ENCODE data around the gene CORO2B. TPM values are rescaled to one million over a fixed set of nuclear protein-coding genes. Genes with fewer than 3 reads are reported as not detected.

Gene CORO2B
- total and polyA plus RNA-seq, 2 of the 4 experiments (the other 2 are of a cell fraction) = 9.3 to 39.3 TPM

DNA sequence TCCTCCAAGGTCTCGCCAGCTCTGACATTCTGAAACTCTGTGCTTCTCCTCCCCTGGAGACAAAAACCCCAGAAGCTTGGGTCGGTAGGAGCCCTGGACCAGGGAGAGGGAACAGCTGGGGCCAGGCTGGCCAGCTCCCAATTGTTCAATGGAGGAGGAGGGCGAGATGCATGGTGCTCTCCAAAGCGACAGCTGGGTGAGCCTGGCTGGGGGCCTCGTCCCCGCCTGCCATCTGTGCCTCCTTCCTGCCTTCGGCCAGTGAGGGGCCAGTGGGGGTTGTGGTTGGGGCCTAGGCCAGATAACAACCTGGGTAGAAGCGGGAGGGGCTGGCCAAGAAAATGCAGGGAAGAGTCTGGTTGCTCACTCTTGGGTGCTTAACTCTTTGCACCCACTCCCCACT is 79.4 kb downstream of the CORO2B start:
- Histone ChIP-seq H3K56ac (ENCODE audit: extremely low read depth, insufficient read depth, low read length) (no peak overlapping the region), H3K14ac (replicated peaks; ENCODE audit: low read depth, low read length) (no peak overlapping the region), H3K36me3 (ENCODE audit: control insufficient read depth, insufficient read depth, low read length) (no peaks in the 10 kb centered on the region), H3K9me3 (ENCODE audit: control insufficient read depth, insufficient read depth, low read length) (no peaks in the 10 kb centered on the region), H2AK5ac (ENCODE audit: low read depth, low read length) (no peak overlapping the region), H4K91ac (ENCODE audit: insufficient read depth, low read depth, low read length) (no peak overlapping the region), H2AK9ac (replicated peaks; ENCODE audit: low read depth, low read length, poor library complexity) (no peak overlapping the region), H2BK20ac (ENCODE audit: low read depth, low read length) (no peak overlapping the region), H2BK120ac (ENCODE audit: low read depth, low read length) (no peak overlapping the region), H2BK15ac (ENCODE audit: low read depth, low read length) (no peak overlapping the region), H3K23ac (ENCODE audit: low read depth, low read length) (no peak overlapping the region), H3K4me2 (ENCODE audit: low read depth, low read length) (no peak overlapping the region), H3K9ac (ENCODE audit: low read depth, low read length) (no peak overlapping the region), H2BK5ac (ENCODE audit: low read depth, low read length, poor library complexity, severe bottlenecking) (no peak overlapping the region), H3K79me1 (ENCODE audit: low read depth in 1 of 2, low read length in 2 of 2) (no peaks in the 10 kb centered on the region), H3K9me1 (ENCODE audit: insufficient read depth, low read length) (peaks cover 8% of the 10 kb centered on the region; the same call in 1 of the 2 replicates), H3K4me3 (ENCODE audit: insufficient read depth, low read depth, low read length) (no peak overlapping the region), H3K4me1 (ENCODE audit: control insufficient read depth, insufficient read depth, low read length) (no peaks in the 10 kb centered on the region), H2AFZ (replicated peaks; ENCODE audit: low read length, poor library complexity) (no peak overlapping the region), H4K8ac (ENCODE audit: low read depth in 2 of 2, low read length in 2 of 2) (no peak overlapping the region), H4K5ac (ENCODE audit: low read depth, low read length) (no peak overlapping the region), H3K18ac (ENCODE audit: low read depth, low read length) (no peak overlapping the region), H3K27me3 (ENCODE audit: control insufficient read depth, insufficient read depth, low read length) (no peaks in the 10 kb centered on the region), H4K20me1 (ENCODE audit: insufficient read depth, low read length) (no peaks in the 10 kb centered on the region; the same call in 1 of the 2 replicates), H3K4ac (ENCODE audit: low read depth, low read length) (no peak overlapping the region), H3K27ac (ENCODE audit: insufficient read depth, low read length) (no peak overlapping the region)
- no peak for TF ChIP-seq MAZ (IDR thresholded peaks at IDR 0.05; ENCODE audit: borderline replicate concordance, low read depth, low read length)
- no CpG with 5 or more reads among the region's 8 CpGs for WGBS, 2 experiments (ENCODE audit: extremely low coverage in 2 of 2, insufficient read length in 1 of 2)
- no TSS peak for BruUV-seq (replicated peaks)
- dilution Hi-C loops (cut with HindIII; ENCODE audit: low sequenced_read_pairs, unreplicated experiment) = no loop called here
- intact Hi-C loops (cut with micrococcal nuclease) = no loop called here
- POLR2A ChIA-PET (ENCODE audit: unreplicated experiment) = no interaction called here
- ATAC-seq (ENCODE audit: low read depth) = no peak
- no peak for DNase-seq
- CTCF ChIA-PET = interaction anchor here (1.3 kb wide), 1 partner anchor 15 kb away, joined by 8 read pairs; no protein-coding TSS in a partner anchor
- in situ Hi-C loops (cut with MboI; ENCODE audit: low sequenced_read_pairs) = no loop called here
